Renal cortex interstitium (tissue), 11 donors: ENCODE measurements around the gene NEDD4L. TPM values are rescaled to one million over a fixed set of nuclear protein-coding genes. Genes with fewer than 3 reads are reported as not detected.

Source experiments
- DNase-seq, 11 donors: peaks; one replicate each; pipeline ENCODE4 v3.0.0-alpha.2; 2013; ENCODE audit warnings: low read depth in 9 of 11, low spot score in 4 of 11; ENCODE audit errors: extremely low read depth in 1 of 11
- polyA plus RNA-seq, 3 donors: library from polyadenylated mRNA; unstranded; fragments of 120-200 nt; gene quantifications; one replicate each; pipeline ENCODE4 v1.2.1, GENCODE V29; 2013; ENCODE audit not compliant: insufficient read length in 3 of 3

NEDD4L gene
- polyA plus RNA-seq, 3 donors = 106 to 169 (median 131) TPM

- DNase-seq = no peak
Observed at GRCh38 chr18:58103339-58103985, 59.4 kb downstream of the NEDD4L start.

- no peak for DNase-seq
Observed at GRCh38 chr18:58104096-58104495, 60.1 kb downstream of the NEDD4L start.

GRCh38 chr18:58105206-58105887 is 61.3 kb downstream of the NEDD4L start:
- DNase-seq = no peak

GRCh38 chr18:58105888-58106260 is 61.8 kb downstream of the NEDD4L start:
- no peak for DNase-seq

- no peak for DNase-seq
Observed at GRCh38 chr18:58106289-58107070, 62.5 kb downstream of the NEDD4L start.

- DNase-seq = no peak
Observed at GRCh38 chr18:58109256-58109655, 65.2 kb downstream of the NEDD4L start.

GRCh38 chr18:58110398-58110797 is 66.4 kb downstream of the NEDD4L start:
- DNase-seq = no peak

GRCh38 chr18:58112174-58112573 is 68.1 kb downstream of the NEDD4L start:
- no peak for DNase-seq

GRCh38 chr18:58113337-58113736 is 69.3 kb downstream of the NEDD4L start:
- DNase-seq = no peak

GRCh38 chr18:58114766-58115165 is 70.7 kb downstream of the NEDD4L start:
- no peak for DNase-seq

- DNase-seq = no peak
Observed at GRCh38 chr18:58116818-58117217, 72.8 kb downstream of the NEDD4L start.

GRCh38 chr18:58117786-58118403 is 73.9 kb downstream of the NEDD4L start:
- DNase-seq = no peak

GRCh38 chr18:58118536-58118935 is 74.5 kb downstream of the NEDD4L start:
- DNase-seq = no peak

GRCh38 chr18:58119819-58120218 is 75.8 kb downstream of the NEDD4L start:
- DNase-seq = no peak

- no peak for DNase-seq
Observed at GRCh38 chr18:58124475-58124874, 80.4 kb downstream of the NEDD4L start.

GRCh38 chr18:58125183-58125582 is 81.2 kb downstream of the NEDD4L start:
- no peak for DNase-seq

GRCh38 chr18:58125756-58126155 is 81.7 kb downstream of the NEDD4L start:
- DNase-seq = no peak

- peak in 8 of 11 donors; percentile 48 to 81 (median 68) for DNase-seq
Observed at GRCh38 chr18:58128381-58129374, 84.7 kb downstream of the NEDD4L start.
